ENCODE results near the gene DSTN.
A peak's percentile ranks its signal among the peaks of the same experiment; 100 is the strongest.

The DSTN gene

DNA sequence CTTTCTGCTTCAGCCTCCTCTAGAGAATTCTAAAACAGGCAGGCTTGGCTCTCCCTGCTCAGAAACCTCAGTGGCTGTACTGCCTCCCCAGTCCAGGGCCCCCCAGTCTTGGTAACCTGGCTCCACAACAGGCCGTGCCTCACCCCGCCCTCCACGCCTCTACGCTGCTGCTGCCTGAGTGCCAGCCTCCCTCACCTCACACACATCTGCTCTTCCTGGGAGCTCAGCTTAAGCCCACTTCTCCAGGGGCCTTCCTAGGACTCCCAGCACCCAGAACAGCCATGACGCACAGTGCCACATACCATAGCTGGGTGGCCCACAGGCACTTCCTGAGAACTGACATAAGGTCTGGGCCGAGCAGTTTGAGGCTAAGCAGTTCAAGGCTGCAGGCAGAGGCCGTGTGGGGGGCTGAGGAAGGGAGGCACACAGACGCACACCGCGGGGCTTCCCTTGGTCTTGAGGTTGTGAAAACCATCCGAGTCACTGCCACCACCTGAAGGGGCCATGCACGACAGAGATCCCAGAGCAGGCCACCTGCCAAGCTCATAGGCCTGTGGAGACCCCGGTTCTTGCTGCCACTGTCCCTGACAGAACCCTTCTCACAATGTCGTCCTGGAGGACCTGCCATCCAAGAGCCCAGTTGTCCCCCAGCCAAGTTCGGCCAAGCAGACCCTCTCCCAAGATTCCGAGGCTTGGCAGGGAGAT, 42.6 kb downstream of the DSTN start:
- DNase-seq (ENCODE audit: low read depth), result no peak

DNA sequence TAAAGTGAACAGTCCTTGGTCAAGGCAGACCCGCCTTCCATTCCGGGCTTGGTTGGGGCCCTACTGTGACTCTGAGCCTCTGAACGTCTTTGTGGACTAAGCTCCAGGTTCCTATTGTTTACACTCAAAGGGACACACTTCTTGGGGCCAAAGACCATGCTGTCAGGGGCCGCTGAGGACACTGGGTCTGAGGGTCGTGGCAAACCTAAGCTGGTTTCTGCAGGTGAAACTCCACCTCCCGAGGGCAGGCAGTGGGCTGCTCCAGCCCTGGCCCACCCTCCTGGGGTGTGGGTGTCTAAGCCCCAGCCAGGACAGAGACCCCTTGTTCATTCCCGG, 43.1 kb downstream of the DSTN start:
- no peak for DNase-seq (ENCODE audit: low read depth)

DNA sequence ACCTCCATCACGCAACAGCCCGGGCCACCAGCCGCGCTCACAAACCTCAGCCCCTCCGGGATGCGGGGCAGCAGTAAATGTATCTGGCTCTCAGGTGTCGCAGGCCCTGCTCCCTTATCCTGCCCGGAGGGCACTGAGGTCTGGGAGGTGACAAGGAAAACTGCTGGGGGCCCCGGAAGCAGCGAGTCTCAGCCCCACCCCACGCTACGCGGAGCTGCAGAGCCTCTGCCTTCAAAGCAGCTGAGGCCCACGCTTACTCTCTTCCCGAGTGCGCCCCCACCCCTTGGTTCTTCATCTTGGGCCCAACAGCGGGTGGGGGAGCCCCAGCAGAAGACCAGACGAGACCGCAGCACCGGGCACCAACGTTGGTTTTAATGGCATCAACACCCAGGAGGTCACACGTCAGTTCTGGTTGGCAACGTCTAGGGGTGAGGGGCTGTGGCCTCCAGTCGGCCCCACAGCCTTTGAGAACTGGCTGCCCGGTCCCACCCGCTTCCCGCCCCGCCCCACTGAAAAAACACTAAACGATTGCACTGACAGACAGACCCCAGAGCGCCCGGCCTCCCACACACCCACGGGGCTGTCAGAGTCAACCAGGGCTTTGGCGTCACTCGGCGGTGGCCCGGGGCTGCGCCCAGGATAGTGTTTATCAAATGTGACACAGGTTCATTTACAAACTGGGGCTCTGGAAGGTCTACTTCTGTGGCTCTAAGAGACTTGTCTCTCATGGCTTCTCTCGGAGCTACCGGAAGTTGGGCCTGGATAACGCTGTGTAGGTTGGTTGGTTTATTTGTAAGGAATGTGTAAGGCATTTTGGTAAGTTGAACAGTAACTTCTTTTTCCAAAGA, 43.7 kb downstream of the DSTN start:
- DNase-seq (ENCODE audit: low read depth), result no peak

DNA sequence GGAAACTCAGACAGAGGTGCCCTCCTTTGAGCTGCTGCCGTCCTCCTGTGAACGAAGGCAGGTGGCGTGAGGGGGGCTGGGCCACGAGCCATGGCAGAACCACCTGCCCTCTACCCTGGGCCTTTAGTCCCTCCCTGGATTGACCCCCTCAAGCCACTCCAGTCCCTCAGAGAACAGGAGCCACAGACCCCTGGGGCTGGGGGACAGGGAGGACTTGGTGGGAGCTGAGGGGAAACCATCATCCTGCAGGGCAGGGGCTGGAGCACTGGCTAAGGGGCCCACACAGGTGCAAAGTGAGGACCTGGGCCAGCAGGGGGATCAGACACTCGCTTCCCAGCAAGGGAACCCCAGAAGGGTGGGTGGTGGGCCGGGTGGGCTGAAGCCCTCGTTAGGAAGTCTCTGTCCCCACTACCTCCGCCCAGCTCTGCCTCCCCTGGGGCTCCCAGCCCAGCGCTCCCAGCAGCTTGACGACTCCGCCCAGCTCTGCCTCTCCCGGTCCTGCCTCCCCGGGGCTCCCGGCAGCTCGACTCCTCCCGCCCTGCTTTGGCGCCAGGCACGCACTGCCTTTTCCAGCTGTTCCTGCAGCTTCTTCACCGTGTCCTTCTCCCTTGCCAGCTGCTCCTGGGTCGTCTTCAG, 44.4 kb downstream of the DSTN start:
- DNase-seq (ENCODE audit: low read depth), result peak; percentile 37

DNA sequence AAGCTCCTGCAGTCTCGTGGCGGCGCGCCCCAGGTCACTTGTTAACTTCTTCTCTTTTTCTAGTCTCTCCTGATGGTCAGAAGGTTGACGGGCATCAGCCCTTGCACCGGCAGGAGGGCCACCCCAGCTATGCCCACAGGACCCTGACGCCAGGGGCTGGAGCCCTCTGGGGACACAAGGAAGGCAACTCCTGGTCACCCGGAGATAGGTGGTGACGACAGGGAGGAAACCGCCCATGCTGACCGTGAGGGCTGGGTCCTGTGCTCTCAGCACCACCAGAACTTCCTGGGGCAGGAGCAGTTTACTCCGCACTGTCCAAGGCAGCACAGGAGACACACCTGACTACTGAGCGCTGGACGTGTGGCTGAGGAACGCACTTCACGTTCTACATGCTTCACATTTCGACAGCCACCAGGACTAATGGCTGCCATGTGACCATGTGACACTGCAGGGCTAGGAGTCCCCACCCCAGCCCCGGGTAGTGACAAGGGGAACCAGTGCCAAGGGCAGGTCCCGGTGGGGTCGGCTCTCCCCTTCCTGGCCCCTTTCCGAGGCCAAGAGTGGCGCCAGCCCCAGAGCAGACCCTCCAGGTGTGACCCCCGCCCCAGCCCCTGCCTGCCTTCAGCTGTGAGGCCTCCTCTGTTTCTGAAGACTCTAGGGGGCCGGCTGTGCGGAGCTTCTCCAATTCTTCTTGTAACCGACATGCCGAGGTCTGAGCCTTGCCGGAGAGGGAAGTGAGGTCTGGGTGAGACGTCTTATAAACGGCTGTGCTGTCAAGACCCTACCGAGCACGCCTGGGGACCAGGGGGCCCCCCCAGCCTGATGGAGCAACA, 45.2 kb downstream of the DSTN start:
- no peak for DNase-seq (ENCODE audit: low read depth)

DNA sequence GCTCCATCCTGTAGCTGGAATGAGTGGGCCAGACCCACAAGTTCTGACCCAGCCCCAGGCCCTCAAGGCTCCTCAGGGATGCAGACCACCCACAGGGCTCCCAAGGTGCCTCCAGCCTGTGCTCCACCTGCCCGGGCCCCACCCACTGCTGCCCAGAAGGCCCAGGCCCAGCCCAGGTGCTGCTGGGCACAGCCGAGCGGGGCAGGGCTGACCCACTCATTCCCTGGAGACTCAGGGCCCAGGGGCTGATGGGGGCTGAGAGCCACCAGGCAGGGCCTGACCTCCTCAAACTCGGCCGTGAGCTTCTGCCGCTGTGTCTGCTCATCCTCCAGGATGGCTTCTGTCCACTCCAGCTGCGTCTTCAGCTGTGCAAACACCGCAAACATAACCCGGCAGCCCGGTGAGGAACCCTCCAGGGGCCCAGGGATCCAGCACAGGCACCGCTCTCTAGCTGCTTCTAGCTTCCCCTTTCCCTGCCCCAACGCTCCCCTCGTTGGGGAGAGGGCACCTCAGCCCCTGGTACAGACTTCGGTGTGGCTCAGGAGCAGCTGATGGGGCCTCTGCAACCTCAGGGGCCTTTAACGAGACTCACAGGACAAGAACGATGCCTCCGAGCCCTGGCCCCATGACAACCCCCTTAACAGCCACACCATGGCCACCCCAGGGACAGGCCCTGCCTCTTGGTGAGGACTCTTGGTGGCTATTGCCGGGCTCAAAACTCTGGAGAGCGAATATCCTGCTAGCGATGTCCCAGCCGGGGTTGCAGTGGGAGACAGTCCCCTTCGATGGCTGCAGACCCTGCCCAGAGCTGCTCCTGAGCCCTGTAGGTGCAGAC, 46.0 kb downstream of the DSTN start:
- DNase-seq (ENCODE audit: low read depth), result no peak

DNA sequence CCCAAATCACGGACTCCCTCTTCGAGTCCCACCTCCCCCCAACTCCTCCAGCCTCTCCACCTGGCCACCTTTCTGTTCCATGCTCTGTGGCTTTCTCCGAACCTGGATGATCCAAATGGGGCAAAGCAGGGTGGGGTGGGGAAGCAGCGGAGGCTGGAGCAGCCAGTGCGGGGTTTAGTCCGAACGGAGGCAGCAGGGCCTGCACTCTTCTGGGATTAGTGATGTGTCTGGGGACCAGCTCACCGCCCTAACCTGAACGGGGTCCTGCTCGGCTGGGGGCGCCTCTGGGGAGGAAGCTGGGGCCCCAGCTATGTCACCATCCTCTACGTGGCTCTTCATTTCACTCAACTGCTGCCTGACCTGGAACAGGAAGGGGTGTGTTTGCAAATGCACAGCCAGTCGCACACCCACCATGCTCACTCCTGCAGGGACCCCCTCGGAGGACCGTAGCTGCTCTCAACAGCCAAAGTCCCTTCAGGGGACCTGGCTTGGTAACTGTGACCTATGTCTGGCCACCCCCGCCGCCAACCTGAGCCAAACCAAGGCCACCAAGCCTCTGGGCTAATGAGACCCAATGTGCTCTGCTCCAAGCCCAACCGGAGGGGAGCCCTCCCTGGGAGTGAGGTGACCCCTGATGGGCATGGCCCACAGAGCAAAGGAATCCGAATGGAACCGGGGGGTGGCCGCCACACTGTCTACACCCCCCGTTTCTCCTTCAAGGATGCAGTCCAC, 46.8 kb downstream of the DSTN start:
- no peak for DNase-seq (ENCODE audit: low read depth)

DNA sequence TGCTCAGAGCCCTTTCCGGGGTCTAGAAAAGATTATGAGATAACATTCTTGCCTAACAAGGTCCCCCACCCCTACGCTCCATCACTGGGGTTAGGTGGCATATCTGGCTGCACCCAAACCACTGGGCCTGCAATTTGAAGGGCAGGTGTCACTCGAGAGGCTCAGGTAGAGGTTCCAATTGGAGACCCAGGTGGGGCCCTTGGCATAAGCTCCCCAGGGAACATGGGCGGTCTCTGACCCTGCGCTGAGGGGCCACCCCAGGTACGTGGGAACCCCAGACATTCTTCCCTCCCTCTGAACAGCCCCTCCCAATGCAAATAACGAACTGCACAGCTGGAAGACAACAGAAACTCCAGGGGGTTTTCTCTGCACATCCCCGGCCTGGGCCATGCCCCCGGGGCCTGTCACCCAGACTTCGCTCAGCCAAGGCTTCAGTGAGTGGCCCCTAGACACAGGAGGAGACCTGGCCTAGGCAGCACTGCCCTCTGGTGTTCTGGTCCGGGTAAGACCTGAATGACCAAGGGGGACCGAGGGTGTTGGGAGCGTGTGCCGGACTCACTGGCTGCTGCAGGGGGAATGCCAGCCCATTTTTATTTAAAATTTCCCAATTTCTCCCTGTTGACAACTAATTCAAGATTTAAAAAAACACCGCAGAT, 47.5 kb downstream of the DSTN start:
- DNase-seq (ENCODE audit: low read depth), result peak; percentile 20

DNA sequence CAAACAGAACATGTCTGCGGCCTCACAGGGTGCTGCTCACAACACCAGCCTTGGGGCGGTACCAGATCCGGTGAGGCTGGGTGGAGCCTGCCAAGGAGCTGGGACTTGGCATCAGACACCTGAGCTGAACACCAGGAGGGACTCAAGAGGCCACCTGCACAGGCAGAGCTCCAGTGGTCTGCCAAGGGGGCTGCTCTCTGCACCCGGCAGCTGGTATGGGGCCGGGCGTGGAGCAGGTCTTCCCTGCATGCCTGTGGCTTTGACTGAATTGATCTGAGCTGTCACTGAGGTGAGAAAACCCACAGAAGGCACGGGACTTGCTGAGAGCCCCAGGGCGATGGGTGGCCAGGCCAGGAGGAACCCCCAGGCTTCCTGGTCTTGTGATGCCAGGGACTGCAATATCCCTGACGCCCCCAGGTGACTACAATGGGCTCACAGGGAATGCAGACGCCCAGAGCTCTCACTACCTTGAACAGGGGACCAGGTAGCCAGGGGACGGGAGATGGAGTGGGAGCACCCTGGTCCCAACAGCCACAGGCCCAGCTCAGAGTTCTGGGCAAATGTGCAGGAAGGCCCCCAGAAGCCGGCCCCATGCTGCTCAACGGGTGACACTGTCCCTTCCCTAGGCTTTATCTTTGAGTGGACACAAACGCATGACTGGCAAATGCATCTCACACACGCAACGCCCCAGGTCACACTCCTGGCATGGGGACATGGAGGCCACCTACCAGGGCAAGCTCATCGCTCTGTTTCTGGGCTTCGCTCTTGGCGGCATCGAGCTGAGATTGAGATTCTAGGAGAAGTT, 48.2 kb downstream of the DSTN start:
- DNase-seq (ENCODE audit: low read depth), result no peak

DNA sequence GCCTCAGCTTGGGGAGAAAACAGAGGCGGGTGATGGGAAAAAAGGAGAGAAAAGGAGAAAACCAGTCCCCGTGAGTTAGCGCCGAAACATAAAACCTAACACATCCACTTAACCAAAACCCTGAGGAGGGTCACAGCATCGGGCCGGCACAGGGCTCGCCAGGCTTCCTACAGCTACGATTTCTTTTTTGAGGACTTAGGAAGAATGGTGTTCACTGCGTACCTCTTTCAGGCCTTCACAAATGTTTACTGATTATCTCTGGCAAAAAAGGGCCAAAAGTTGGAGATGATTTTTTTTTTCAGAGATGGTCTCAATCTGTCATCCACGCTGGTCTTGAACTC, 48.8 kb downstream of the DSTN start:
- no peak for DNase-seq (ENCODE audit: low read depth)

DNA sequence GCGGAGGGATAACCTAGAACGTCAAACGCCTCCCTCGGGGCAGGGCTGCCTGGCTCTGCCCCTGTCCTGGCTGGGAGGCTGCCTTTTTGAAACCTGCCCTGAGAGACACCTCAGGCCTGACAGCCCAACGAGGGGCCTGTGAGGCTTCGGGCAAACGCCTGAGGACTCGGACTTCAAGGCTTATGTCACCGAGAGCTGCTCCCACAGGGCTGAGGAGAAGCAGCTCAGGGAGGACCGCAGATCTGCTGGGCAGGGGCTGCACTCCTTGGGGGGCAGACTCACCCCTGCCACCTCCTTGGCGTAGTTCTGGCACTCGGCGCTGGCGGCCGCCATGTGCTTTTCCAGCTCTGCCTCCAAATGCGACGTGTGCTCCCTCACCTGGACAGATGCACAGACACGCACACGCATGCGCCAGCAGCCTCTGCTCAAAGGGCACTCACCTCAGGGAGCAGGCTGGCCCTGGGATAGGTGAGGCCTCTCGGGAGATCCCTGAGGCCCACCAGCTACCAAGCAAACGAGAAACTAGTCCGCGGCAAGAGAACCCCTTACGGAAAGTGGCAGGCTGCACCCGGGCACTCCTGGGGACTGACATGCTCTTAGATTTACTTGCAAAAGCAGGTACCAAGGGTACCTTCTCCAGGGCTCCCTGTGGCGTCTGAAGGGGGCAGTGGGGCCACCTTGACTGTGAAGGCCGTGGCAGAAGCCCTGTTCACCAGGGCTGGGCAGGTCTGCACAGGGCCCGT, 49.6 kb downstream of the DSTN start:
- no peak for DNase-seq (ENCODE audit: low read depth)

DNA sequence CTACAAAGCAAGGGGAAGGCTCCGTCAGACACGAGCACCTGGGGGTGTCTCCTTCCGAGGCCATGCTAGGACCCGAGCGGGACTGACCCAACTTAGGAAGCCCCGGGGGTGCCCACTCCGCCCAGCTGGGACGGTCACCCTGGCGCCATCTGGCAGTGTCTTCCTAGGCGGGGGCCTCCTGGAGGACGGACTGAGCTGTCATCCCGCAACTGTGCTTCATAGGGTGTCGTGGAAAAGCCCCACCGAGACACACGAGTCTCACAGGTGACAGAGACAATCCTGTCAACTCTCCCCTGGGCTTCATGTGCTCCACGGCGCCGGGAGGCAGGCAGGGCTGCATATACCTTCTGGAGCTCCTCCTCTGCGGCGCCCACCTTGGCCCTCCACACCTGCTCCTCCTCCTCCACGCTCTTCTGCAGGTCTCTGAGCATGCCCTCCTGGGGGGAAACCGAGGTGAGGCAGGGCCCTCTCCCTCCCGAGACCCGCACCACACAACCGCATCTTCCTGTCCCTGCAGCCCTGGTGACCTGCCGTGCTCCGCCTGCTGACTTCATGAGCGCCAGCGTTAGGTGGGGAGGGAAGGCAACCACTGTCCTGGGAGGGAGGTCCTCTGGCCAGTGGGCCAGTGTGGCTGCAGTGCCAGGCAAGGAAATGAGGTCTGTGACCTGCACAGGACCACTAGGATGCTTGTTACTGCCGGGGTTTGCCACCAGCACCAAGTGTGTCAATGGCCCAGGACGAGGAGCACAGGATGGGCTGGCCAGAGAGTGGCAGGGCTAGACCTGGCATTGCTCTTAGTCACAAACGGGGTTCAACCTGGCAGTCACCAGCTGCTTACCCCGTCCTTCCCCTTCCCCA, 50.7 kb downstream of the DSTN start:
- no peak for DNase-seq (ENCODE audit: low read depth)

DNA sequence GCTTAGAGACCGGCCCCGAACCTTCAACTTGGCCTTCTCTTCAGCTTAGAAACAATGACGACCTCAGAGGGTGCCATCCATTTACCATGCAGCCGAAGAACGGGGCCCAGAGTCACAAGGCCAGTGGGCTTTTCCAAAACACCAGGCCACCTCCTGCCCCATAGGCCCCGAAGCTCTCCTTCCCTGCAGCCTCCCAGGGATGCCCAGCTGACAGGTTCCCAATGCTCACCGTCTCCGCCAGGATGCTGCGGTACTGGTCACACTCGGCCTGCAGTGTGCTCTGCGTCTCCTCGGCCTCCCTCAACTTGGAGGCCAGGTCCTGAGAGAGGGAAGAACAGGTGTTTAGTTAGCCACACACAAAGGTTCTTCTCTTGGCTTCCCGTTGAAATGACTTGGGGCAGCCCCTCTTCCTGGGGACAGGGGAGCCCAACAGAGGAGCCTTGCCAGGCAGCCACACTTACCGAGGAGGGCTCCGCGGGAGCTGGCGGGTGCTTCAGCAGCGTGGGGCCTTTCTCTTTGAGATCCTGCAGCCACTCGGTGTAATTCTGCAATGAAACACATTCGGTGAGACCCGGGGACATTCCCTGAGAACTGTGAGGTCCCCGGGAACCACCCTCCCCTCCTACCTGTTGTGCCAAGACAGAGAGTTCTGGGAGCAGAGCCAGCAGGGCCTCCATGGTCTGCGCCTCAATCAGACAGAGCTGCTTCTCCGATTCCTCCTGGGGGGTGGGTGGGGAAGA, 51.5 kb downstream of the DSTN start:
- no peak for DNase-seq (ENCODE audit: low read depth)

DNA sequence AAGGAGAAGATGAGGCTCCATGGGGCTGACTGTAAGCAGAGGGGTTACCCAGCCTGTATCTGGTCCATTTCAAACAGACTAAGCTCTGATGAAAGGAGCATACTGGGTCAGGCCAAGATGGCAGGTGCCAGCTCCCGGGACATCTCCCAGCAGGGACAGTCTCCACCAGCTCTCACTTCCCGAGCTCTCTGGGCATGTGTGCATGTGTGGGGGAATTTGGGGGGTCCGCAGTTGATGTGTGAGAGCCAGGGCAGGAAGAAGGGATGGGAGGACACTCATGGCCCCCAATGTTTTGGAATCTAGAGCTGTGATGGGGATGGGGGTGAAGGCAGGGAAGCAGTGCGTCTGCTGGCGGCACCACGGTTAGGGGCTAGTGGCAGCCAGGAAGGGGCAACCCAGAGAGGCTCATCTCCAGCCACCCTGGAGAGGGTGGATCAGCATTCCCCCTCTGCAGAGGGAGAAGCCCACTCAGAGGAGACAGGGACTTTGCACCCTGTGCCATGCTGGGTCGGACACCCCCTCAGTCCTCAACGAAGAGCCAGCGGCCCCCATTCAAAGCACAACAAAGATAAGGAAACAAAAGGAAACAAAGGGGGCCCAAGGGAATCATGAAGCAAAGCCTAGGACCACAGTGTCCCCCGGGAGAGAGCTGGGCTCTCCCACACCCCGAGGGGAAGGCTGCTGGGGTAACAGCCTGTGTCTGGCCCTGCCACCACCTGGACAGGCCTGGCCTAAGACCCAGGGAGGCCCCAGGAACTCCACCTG, 52.4 kb downstream of the DSTN start:
- DNase-seq (ENCODE audit: low read depth), result no peak

DNA sequence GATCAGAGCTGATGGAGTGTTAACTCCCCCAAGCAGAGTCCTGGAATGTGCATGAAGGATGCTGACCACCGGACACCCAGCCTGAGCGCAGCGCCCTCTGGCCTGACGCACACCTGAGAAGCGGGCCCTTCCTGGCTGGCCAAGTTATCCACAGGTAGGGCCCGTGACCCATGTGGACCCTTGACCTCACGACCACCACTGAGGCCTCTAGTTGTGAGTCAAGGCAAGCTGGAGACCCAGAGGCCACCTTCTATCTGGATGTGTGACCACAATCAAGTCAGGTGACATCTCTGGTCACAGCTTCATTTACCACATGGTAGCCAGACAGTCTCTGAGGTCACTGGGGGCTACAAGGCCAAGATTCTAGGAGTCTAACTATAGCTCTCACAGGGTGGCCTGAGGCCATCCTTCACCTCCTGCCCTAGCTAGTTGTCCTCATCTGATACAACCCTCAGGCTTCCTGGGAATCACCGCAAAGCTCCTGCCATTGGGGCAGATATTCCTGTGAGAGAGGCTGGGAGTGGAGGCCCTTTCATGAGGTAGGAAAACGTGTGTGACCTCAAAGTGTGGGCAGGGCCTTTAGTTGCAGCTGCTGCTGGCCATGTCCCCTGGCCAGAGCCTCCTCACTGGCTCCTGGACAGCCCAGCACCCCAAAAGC, 53.1 kb downstream of the DSTN start:
- DNase-seq (ENCODE audit: low read depth), result no peak

DNA sequence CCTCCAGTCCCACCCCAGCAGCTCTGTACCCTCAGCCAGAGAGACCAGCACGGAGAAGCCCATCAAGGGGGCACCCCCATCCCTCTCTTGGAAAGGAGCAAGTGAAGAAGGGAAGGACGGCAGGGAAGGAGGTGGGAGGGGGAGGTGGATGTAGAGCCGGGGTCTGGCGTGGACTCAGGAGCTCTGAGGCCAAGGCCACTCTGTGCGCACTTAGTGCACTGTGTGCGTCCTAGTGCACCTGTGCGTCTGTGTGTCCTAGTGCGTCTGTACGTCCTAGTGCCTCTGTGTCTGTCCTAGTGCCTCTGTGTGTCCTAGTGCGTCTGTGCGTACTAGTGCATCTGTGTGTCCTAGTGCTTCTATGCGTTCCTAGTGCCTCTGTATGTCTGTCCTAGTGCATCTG, 54.2 kb downstream of the DSTN start:
- no peak for DNase-seq (ENCODE audit: low read depth)

Data from fibroblast of the conjunctiva (primary cell).